ENCODE results near the gene MSANTD2. TPM values are rescaled to one million over a fixed set of nuclear protein-coding genes. Genes with fewer than 3 reads are reported as not detected.
A peak's percentile ranks its signal among the peaks of the same experiment; 100 is the strongest.

The MSANTD2 gene
- total RNA-seq, 1 experiment from 2014 or later: 8.6 TPM

DNA sequence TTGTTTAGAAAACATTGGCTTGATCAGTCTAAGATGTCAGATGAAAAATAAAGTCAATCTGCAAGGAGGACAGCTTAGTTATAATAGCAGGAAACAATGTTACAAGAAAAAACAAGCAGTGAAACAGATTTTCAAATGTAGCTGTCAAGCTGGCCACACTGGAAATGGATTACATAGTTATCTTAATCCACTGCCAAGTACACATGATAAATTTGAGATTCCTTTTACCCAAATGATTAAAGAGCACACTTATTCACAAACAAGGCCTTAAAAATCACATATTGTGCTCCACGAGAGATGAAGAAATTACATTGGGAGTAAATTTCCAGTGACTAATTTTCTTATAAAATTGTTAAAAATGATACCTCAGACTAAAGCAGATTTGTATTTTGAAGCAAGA is 20.6 kb downstream of the MSANTD2 start (continued):
- TF ChIP-seq, protein P1, sequence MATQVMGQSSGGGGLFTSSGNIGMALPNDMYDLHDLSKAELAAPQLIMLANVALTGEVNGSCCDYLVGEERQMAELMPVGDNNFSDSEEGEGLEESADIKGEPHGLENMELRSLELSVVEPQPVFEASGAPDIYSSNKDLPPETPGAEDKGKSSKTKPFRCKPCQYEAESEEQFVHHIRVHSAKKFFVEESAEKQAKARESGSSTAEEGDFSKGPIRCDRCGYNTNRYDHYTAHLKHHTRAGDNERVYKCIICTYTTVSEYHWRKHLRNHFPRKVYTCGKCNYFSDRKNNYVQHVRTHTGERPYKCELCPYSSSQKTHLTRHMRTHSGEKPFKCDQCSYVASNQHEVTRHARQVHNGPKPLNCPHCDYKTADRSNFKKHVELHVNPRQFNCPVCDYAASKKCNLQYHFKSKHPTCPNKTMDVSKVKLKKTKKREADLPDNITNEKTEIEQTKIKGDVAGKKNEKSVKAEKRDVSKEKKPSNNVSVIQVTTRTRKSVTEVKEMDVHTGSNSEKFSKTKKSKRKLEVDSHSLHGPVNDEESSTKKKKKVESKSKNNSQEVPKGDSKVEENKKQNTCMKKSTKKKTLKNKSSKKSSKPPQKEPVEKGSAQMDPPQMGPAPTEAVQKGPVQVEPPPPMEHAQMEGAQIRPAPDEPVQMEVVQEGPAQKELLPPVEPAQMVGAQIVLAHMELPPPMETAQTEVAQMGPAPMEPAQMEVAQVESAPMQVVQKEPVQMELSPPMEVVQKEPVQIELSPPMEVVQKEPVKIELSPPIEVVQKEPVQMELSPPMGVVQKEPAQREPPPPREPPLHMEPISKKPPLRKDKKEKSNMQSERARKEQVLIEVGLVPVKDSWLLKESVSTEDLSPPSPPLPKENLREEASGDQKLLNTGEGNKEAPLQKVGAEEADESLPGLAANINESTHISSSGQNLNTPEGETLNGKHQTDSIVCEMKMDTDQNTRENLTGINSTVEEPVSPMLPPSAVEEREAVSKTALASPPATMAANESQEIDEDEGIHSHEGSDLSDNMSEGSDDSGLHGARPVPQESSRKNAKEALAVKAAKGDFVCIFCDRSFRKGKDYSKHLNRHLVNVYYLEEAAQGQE (IDR thresholded peaks at IDR 0.05; ENCODE audit: low read depth): no peak
- no peak for TF ChIP-seq CBX3 (IDR thresholded peaks at IDR 0.05; ENCODE audit: low read depth)
- no peak for TF ChIP-seq CEBPB (IDR thresholded peaks at IDR 0.05; ENCODE audit: low read depth)
- no peak for TF ChIP-seq POLR2A (IDR thresholded peaks at IDR 0.05; ENCODE audit: borderline replicate concordance, extremely low read depth, insufficient read depth, insufficient read length)
- no peak for TF ChIP-seq TCF7L2 (IDR thresholded peaks at IDR 0.05; ENCODE audit: borderline replicate concordance, extremely low read depth, insufficient read depth, insufficient read length)
- TF ChIP-seq RAD21 (IDR thresholded peaks at IDR 0.05; ENCODE audit: low read depth): no peak
- no peak for TF ChIP-seq ZNF274 (IDR thresholded peaks at IDR 0.05; ENCODE audit: low read depth, low read length)

DNA sequence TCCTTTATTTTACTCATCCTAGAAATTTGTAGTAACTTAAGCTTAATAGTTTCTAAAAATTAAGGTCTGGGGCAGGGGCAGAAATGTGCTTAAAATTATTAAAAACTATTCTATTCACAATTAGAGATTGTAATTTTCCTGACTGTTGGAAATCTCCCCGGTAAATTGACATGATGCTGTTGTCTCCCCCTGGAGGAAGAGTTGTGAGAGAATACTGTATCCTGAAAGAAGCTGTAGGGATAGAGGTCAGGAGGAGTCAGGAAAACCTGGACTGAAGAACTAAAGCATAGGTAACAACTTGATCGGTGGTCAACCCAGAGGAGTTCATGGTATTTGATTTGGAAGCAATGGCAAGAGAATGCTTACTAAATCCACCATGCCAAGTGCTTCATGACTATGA is 21.9 kb downstream of the MSANTD2 start:
- intact Hi-C loops (cut with micrococcal nuclease): no loop called here
- CTCF ChIA-PET: interaction anchor here (0.7 to 1.7 kb wide), 8 partner anchors 9 to 109 kb away, joined by 3 to 7 read pairs (median 4); partner anchors contain the start of gene MSANTD2
- ATAC-seq (peak; percentile 84), DNase-seq (ENCODE audit: low read depth, low spot score) (peak; percentile 8)
- Histone ChIP-seq H3K9ac (ENCODE audit: low read length) (no peak overlapping the region), H3K36me3 (ENCODE audit: control insufficient read depth in 1 of 2, insufficient read depth in 2 of 2, low read length in 2 of 2) (no peaks in the 10 kb centered on the region), H4K20me1 (ENCODE audit: insufficient read depth) (no peaks in the 10 kb centered on the region), H2AFZ (ENCODE audit: low read depth, low read length, poor library complexity, severe bottlenecking) (no peak overlapping the region), H3K27ac (ENCODE audit: low read depth, low read length) (no peak overlapping the region), H3K27me3 (ENCODE audit: insufficient read depth, low read length) (no peaks in the 10 kb centered on the region), H3K79me2 (ENCODE audit: insufficient read depth, low read length) (0 out of 2 replicates have a peak, but pooled peaks cover 2% of the 10 kb centered on the region), H3K4me2 (ENCODE audit: low read length) (no peak overlapping the region), H3K4me3 (replicated peaks in 1 of 2; ENCODE audit: low read depth in 1 of 2, low read length in 2 of 2) (no peak overlapping the region), H3K9me2 (ENCODE audit: insufficient read depth) (no peaks in the 10 kb centered on the region), H3K4me1 (ENCODE audit: control insufficient read depth in 1 of 2, insufficient read depth in 2 of 2, low read length in 2 of 2) (peaks cover under 1 to 8% of the 10 kb centered on the region in 2 experiments; a peak in 2 of 4 replicates), H3K9me3 (ENCODE audit: control insufficient read depth in 1 of 2, insufficient read depth in 1 of 2, low read depth in 1 of 2, low read length in 2 of 2) (no peaks in the 10 kb centered on the region)
- no TSS peak for BruUV-seq (replicated peaks)
- TF ChIP-seq, protein P2, sequence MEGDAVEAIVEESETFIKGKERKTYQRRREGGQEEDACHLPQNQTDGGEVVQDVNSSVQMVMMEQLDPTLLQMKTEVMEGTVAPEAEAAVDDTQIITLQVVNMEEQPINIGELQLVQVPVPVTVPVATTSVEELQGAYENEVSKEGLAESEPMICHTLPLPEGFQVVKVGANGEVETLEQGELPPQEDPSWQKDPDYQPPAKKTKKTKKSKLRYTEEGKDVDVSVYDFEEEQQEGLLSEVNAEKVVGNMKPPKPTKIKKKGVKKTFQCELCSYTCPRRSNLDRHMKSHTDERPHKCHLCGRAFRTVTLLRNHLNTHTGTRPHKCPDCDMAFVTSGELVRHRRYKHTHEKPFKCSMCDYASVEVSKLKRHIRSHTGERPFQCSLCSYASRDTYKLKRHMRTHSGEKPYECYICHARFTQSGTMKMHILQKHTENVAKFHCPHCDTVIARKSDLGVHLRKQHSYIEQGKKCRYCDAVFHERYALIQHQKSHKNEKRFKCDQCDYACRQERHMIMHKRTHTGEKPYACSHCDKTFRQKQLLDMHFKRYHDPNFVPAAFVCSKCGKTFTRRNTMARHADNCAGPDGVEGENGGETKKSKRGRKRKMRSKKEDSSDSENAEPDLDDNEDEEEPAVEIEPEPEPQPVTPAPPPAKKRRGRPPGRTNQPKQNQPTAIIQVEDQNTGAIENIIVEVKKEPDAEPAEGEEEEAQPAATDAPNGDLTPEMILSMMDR (IDR thresholded peaks at IDR 0.05 in 2 of 3, conservative IDR thresholded peaks at IDR 0.05 in 1 of 3; ENCODE audit: borderline replicate concordance in 1 of 3, insufficient read depth in 1 of 3, low read depth in 2 of 3, low read length in 2 of 3): peak; percentile 48 to 56 (median 49); a peak in 5 of 6 replicates
- peak; percentile 54 for TF ChIP-seq RAD21 (IDR thresholded peaks at IDR 0.05; ENCODE audit: low read depth)
- TF ChIP-seq EGR1 (IDR thresholded peaks at IDR 0.05; ENCODE audit: low read depth): no peak
- TF ChIP-seq SP1 (IDR thresholded peaks at IDR 0.05; ENCODE audit: low read depth): no peak
- RAD21 ChIA-PET (ENCODE audit: low non-redundant PET in 1 of 2, low total read pairs in 2 of 2, uncharacterized antibody in 2 of 2, unreplicated experiment in 2 of 2): no interaction called here
- POLR2A ChIA-PET: no interaction called here

Data from HCT116 (cell line).